GM19455 (cell line): ENCODE data around the gene CRYAB.

Source experiments
- ATAC-seq: cut with Tn5 transposase; IDR thresholded peaks from one replicate; pipeline ENCODE4 v1.9.1; 2021; ENCODE audit not compliant: unreplicated experiment

CRYAB gene

GRCh38 chr11:111911563-111912401, at the start of gene CRYAB:
Gene CRYAB (minus strand): TSS chr11:111911770. CDS start chr11:111911724, 46 bp downstream.
- ATAC-seq, result no peak

- no peak for ATAC-seq
Observed at GRCh38 chr11:111960916-111961315, 49.3 kb upstream of the CRYAB start.

- no peak for ATAC-seq
Observed at GRCh38 chr11:111957663-111958444, 46.3 kb upstream of the CRYAB start.

- no peak for ATAC-seq
Observed at GRCh38 chr11:111954154-111954553, 42.6 kb upstream of the CRYAB start.

GRCh38 chr11:111951565-111951964, 40.0 kb upstream of the CRYAB start:
- no peak for ATAC-seq

GRCh38 chr11:111949519-111950426, 38.2 kb upstream of the CRYAB start:
- no peak for ATAC-seq

- no peak for ATAC-seq
Observed at GRCh38 chr11:111947143-111947542, 35.6 kb upstream of the CRYAB start.

- ATAC-seq, result no peak
Observed at GRCh38 chr11:111946499-111946898, 34.9 kb upstream of the CRYAB start.

- no peak for ATAC-seq
Observed at GRCh38 chr11:111945198-111945597, 33.6 kb upstream of the CRYAB start.

GRCh38 chr11:111944651-111945051, 33.1 kb upstream of the CRYAB start:
- ATAC-seq, result no peak

GRCh38 chr11:111944139-111944538, 32.6 kb upstream of the CRYAB start:
- ATAC-seq, result no peak

GRCh38 chr11:111942829-111943228, 31.3 kb upstream of the CRYAB start:
- no peak for ATAC-seq

- no peak for ATAC-seq
Observed at GRCh38 chr11:111941963-111942362, 30.4 kb upstream of the CRYAB start.

GRCh38 chr11:111939836-111940604, 28.4 kb upstream of the CRYAB start:
- ATAC-seq, result no peak

GRCh38 chr11:111938687-111939160, 27.2 kb upstream of the CRYAB start:
- peak; percentile 76 for ATAC-seq

- ATAC-seq, result no peak
Observed at GRCh38 chr11:111937844-111938243, 26.3 kb upstream of the CRYAB start.

GRCh38 chr11:111937461-111937769, 25.8 kb upstream of the CRYAB start:
- ATAC-seq, result no peak

- ATAC-seq, result no peak
Observed at GRCh38 chr11:111936040-111936540, 24.5 kb upstream of the CRYAB start.

- ATAC-seq, result no peak
Observed at GRCh38 chr11:111935317-111936039, 23.9 kb upstream of the CRYAB start.
